Rectal smooth muscle tissue (tissue), 1 donor: Measurements from ENCODE around the gene NKD1.
A peak's percentile ranks its signal among the peaks of the same experiment; 100 is the strongest.
"Not testable (repeated sequence)": the region's sequence is repeated elsewhere in the genome, so short reads cannot be mapped to it uniquely, and the experiment has no call there.

Source experiments
- H3K27ac ChIP-seq: one replicate; pipeline ENCODE4 v1.7.0; 2013; ENCODE audit warnings: low read depth, low read length, inconsistent platforms
- H3K27me3 ChIP-seq: one replicate; pipeline ENCODE4 v1.7.0; 2013; ENCODE audit warnings: low read length; ENCODE audit not compliant: control insufficient read depth, insufficient read depth
- H3K36me3 ChIP-seq: one replicate; pipeline ENCODE4 v1.7.0; 2013; ENCODE audit warnings: low read length; ENCODE audit not compliant: control insufficient read depth, insufficient read depth
- H3K4me1 ChIP-seq: one replicate; pipeline ENCODE4 v1.7.0; 2013; ENCODE audit warnings: low read length; ENCODE audit not compliant: control insufficient read depth, insufficient read depth
- H3K4me3 ChIP-seq: one replicate; pipeline ENCODE4 v1.7.0; 2013; ENCODE audit warnings: low read length
- H3K9ac ChIP-seq: one replicate; pipeline ENCODE4 v1.7.0; 2013; ENCODE audit warnings: low read length

The NKD1 gene, protein sequence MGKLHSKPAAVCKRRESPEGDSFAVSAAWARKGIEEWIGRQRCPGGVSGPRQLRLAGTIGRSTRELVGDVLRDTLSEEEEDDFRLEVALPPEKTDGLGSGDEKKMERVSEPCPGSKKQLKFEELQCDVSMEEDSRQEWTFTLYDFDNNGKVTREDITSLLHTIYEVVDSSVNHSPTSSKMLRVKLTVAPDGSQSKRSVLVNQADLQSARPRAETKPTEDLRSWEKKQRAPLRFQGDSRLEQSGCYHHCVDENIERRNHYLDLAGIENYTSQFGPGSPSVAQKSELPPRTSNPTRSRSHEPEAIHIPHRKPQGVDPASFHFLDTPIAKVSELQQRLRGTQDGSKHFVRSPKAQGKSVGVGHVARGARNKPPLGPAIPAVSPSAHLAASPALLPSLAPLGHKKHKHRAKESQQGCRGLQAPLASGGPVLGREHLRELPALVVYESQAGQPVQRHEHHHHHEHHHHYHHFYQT

DNA sequence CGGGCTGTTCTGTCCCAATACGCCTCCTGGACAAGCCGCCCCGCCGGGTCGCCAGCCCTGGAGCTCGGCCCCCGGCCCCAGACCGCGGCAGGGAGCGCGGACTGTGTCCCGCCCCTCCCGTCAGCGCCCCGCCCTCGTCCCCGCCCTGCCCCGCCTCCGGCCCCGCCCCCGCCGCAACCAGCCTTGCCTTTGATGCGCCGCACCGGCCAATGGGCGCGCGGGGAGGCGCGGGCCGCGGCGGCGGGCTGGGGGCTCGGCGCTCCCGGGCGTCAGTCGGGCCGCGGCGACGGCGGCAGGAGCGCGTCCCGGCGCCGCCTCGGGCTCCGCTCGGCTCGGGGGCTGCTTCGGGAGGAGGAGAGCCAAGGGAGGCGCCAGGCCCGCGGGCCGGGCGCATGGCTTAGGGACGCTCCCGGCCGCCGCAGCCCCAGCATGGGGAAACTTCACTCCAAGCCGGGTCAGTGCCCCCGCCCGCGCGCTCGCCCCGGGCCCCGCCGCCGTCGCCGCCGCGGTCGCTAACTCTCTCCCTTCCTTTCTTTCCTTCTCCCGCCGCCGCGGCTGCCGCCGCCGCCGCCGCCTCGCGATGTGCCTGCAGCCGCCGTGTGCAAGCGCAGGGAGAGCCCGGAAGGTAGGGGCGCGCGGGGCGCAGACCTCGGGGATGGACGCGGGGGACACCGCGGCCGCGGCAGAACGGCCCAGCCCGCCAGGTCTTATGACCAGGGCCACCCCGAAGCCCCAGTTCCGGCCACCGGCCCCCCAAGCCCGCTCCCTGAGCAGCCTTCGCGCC is at the start of gene NKD1:
Gene NKD1 (plus strand): TSS at position 272 of the 784 bp plus-strand sequence. CDS start 158 bp downstream, at position 430.
- peak within 1 kb of the TSS; percentile 78 for H3K4me3 ChIP-seq
- no peaks in the 10 kb centered on the region for H3K27me3 ChIP-seq
- H3K4me1 ChIP-seq, result no peaks in the 10 kb centered on the region
- no peaks in the 10 kb centered on the region for H3K36me3 ChIP-seq
- peak within 1 kb of the TSS; percentile 7 for H3K9ac ChIP-seq
- H3K27ac ChIP-seq, result peak within 1 kb of the TSS; percentile 60

DNA sequence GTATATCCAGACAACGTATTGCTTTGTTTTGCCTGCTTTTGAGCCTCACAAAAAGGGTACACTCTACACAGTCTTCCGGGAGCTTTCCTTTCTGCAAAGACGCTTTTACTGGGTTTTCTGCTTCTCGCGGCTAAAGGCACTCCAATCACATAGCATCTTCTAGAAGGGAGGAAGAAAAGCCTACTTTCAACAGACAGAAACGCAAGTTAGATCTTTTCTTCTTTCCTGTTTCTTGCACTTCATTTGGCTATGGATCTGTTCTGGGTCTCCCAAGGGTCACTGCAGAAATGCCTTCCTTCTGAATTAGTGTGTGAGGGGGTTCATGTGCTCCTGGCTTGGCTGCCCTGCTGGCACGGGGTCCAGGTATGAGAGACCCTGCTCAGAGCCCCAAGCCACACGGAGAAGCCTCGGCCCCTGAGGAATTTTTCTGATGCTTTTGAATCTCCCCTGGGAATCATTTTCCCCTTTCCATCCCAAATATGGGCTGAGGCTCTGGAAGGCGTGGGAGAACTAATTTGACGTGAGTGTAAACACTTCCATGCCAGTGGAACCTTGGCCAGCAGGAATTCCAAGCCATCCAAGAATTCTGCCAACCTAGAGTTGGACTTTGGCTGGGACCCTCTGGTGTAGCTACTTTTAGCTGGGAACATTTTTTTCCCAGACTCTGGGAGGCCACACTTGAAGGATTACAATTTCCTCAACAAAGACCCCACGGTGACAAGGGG is 49.6 kb upstream of the NKD1 start:
- Histone ChIP-seq H3K9ac (no peak overlapping the region), H3K4me1 (peaks cover 6% of the 10 kb centered on the region), H3K36me3 (no peaks in the 10 kb centered on the region), H3K27me3 (no peaks in the 10 kb centered on the region), H3K4me3 (no peak overlapping the region), H3K27ac (peak overlapping the region; percentile 43)

DNA sequence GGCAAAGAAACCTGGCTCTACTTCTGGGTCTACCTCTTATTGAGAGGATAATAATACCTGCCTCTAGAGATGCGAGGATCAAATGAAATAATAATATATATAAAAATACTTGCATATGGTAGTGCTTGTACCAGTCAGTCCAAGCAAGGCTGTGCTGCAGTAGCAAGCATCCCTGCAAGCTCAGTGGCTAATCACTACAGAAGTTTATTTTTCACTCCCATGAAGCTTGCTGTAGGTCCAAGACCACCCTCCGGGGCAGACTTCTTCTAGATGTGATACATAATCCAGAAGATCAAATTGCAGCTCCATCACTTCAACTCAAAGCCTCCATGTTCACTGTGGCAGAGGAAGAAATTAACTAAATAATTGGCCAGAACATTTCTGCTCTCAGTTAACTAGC is 48.9 kb upstream of the NKD1 start:
- Histone ChIP-seq H3K4me1 (peaks cover 6% of the 10 kb centered on the region), H3K27ac (no peak overlapping the region), H3K27me3 (no peaks in the 10 kb centered on the region), H3K36me3 (no peaks in the 10 kb centered on the region), H3K4me3 (no peak overlapping the region), H3K9ac (no peak overlapping the region)

DNA sequence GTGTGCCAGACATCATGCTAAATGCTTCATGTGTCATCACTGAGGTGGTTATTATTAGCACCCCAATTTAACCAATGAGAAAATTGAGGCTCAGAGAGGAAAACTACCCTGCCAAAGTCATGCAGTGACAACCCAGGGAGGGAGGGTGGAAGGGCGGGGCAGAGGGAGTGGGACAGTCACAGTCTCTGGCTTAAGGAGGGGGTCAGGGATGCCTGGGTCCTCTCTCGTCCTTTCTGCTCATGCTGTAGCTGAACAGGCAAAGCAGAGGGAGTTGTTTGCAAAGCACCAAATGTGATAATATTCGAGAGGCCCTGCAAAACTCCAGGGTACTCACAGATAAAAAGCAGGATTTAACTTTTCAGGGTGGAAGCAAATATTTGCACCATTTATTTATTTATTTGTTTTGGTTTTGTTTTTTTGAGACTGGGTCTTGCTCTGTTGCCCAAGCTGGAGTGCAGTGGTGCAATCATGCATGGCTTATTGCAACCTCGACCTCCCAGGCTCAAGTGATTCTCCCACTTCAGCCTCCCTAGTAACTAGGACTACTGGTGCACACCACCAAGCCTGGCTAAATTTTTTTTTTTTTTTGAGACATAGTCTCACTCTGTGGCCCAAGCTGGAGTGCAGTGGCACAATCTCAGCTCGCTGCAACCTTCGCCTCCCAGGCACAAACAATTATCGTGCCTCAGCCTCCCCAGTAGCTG is 47.9 kb upstream of the NKD1 start:
- Histone ChIP-seq H3K27ac (no peak overlapping the region), H3K4me1 (peaks cover 6% of the 10 kb centered on the region), H3K27me3 (no peaks in the 10 kb centered on the region), H3K4me3 (no peak overlapping the region), H3K9ac (no peak overlapping the region), H3K36me3 (no peaks in the 10 kb centered on the region)

DNA sequence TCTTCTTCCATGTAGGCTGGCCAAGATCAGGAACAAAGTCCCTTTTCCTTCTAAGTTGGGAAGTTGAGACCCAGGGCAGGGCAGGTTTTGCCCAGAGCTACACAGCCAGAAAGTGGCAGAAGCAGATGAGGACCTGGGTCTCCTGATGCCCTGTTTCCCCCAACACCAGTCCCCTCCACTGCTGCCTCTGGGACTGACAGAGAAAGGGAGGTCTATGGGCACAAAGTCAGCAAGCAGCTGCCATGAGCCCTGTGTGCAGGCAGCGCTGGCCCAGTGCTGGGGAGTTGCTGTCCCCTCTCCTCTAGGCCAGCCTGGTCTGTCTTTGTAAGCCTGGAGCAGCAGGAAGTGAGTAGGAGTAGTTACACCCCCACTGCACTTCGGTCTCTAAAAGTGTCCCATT is 46.9 kb upstream of the NKD1 start:
- no peak overlapping the region for H3K27ac ChIP-seq
- H3K27me3 ChIP-seq, result no peaks in the 10 kb centered on the region
- peaks cover 6% of the 10 kb centered on the region for H3K4me1 ChIP-seq
- no peak overlapping the region for H3K4me3 ChIP-seq
- H3K9ac ChIP-seq, result no peak overlapping the region
- H3K36me3 ChIP-seq, result no peaks in the 10 kb centered on the region

DNA sequence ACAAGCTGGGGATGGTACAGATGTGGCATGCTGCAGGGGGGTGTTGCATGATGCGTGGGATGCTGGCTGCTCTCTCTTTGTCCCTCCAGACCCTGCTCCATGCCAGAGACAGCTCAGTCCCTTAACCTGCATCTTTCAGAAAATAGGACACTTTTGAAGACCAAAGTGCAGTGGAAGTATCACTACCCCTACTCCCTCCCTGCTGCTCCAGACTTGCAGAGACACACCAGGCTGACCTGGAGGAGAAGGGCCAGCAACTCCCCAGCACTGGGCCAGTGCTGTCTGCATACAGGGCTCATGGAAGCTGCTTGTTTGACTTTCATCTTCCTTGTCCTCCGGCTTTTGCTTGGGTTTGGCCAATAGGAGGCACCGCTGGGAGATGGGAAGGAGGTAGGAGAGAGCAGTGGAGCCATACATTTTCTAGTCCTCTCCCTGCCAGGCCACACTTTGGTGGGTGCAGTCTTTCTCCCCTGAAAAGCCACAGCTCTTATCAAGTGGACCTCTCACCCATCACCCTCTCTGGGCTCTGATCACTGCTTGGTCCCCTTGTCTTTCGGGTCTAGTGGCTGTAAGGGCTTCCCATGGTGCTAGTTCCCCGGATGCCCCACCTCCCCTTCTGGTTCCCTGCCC is 46.1 kb upstream of the NKD1 start:
- Histone ChIP-seq H3K4me3 (no peak overlapping the region), H3K27me3 (no peaks in the 10 kb centered on the region), H3K27ac (no peak overlapping the region), H3K4me1 (peaks cover 6% of the 10 kb centered on the region), H3K9ac (no peak overlapping the region), H3K36me3 (no peaks in the 10 kb centered on the region)

DNA sequence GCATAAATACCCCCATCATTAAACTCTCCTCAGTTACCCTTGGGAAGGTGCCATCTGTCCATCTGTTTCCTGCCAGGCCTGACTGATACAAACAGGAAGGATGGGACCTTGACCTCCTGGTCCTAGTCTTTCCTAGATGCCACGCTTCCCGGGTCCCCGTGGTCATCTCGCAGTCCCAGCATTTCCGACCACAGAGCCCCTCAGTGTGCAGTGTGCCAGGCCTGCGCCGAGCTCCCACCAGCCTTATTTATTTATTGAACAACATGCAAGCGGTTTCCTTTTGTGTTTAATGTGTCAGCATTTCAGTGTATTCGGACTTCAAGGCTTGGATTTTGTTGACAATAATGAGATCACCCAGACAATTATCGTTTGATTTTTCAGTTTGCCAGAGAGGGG is 45.6 kb upstream of the NKD1 start:
- Histone ChIP-seq H3K27me3 (no peaks in the 10 kb centered on the region), H3K4me3 (no peak overlapping the region), H3K27ac (no peak overlapping the region), H3K4me1 (peaks cover 6% of the 10 kb centered on the region), H3K9ac (no peak overlapping the region), H3K36me3 (no peaks in the 10 kb centered on the region)

DNA sequence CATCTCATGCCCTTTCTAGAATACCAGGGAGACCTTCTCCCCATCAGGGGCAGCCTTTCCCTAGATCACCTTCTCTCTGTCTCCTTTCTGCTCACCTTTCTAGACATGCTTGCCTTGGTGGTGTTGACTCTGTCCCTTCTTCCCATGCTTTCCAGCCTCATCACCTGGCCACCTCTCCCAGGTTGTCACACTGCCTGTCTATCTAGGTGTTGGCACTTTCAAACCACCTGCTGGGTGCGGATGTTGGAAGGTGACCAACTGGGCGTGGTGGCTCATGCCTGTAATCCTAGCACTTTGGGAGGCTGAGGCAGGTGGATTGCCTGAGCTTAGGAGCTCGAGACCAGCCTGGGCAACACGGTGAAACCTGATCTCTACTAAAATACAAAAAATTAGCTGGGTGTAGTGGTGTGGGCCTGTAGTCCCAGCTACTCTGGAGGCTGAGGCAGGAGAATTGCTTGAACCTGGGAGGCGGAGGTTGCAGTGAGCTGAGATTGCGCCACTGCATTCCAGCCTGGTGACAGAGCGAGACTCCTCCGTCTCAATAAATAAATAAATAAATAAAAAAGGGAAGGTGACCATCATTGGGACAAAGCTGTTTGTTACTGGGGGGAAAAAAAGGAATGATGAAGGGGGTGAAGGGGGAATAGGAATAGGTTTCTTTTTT is 44.2 kb upstream of the NKD1 start:
- not testable (repeated sequence) for H3K36me3 ChIP-seq, H3K27ac ChIP-seq, H3K4me3 ChIP-seq, H3K9ac ChIP-seq, H3K4me1 ChIP-seq, H3K27me3 ChIP-seq

DNA sequence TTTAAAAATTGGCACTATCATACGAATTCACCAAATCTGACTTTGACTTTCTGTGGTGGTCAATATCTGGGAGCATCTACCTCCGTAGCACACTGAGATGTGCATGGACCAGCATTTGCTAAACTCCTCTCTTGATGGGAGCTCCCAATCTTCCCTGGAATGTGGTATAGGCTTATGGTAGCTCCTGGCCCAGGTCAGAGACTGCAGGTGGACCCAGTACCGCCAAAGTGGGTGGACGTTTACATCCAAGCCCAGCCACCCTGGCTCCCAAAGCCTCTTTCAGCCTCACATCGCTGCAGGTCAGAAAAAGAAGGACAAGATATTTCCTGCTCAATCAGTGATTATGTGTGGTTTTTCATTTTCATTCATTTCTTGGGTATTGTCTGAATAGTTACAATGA is 43.1 kb upstream of the NKD1 start:
- H3K36me3 ChIP-seq, result no peaks in the 10 kb centered on the region
- H3K4me1 ChIP-seq, result no peaks in the 10 kb centered on the region
- H3K9ac ChIP-seq, result no peak overlapping the region
- no peak overlapping the region for H3K27ac ChIP-seq
- H3K4me3 ChIP-seq, result no peak overlapping the region
- H3K27me3 ChIP-seq, result no peaks in the 10 kb centered on the region

DNA sequence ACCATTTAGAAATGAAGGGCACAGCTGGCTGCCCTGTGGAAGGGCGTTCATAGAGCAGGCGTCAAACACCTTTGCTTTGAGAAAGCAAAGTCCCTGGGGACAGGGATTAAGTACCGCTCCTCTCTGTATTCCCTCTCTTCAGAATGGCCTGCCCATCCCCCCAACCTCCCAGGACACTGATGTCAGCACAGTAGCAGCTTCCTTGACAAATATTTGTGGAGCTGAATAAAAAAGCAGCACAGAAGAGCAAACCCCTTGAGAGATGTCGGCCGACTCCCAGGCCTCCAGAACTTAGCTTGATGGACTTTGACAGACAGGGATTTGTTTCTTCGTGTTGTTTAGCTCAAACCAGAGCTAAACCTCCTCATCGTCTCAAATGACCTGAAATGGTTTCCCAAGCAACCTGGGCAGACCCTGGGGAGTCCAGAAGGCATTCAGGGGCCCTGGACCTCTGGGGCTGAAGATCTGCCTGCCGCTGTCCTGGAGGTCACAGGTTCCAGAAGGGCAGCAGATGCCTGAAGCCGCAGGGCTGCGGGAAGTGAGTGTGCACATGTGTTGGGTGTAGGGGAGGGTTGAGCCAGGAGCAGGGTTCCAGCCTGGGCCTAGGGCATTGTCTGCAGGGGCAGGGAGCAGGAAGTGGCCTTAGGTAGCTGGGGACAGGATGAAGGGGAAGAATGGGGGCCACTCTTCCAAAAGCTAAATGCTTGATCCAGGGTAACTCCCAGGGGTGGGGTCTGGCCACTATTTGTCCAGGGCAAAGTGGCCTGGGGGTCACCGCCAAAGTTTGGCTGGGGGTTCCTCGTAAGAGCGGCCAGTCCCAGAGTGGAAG is 42.3 kb upstream of the NKD1 start:
- H3K27me3 ChIP-seq, result no peaks in the 10 kb centered on the region
- H3K9ac ChIP-seq, result no peak overlapping the region
- H3K4me1 ChIP-seq, result no peaks in the 10 kb centered on the region
- no peak overlapping the region for H3K27ac ChIP-seq
- no peak overlapping the region for H3K4me3 ChIP-seq
- H3K36me3 ChIP-seq, result no peaks in the 10 kb centered on the region

DNA sequence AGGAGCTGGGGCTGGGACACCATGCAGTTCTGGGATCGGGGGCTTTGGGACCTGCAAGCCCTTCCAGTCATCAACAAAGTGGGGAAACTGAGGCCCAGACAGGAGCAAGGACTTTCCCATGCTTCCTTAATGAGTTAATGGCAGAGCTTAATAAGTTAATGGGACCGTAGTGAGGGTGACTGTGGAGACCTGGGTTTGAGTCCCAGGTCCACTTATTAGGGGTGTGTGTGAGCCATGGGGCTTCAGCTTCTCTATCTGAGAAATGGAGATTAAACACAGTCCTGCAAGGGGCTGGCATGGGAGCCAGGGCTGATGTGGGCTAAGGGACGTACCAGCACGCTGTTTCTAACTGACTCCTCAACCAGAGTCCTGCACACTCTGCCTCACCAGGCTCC is 41.7 kb upstream of the NKD1 start:
- no peak overlapping the region for H3K9ac ChIP-seq
- H3K4me3 ChIP-seq, result no peak overlapping the region
- no peaks in the 10 kb centered on the region for H3K36me3 ChIP-seq
- H3K27ac ChIP-seq, result no peak overlapping the region
- no peaks in the 10 kb centered on the region for H3K4me1 ChIP-seq
- H3K27me3 ChIP-seq, result no peaks in the 10 kb centered on the region
